Endometrial microvascular endothelial cells (primary cell): ENCODE results near the gene RAD51D. TPM values are rescaled to one million over a fixed set of nuclear protein-coding genes. Genes with fewer than 3 reads are reported as not detected.

Source experiments
- in situ Hi-C: cut with HindIII; loops from 2 replicates; pipeline ENCODE4 v1.10.0; 2017; ENCODE audit warnings: low sequenced_read_pairs, low pct_unique_long_range_greater_than_20kb; ENCODE audit errors: inconsistent ontology term
- total RNA-seq: library from RNA; depleted of rRNA; stranded (reverse); fragments of >200 nt; gene quantifications from one replicate; pipeline ENCODE4 v1.2.3, GENCODE V29; 2015; ENCODE audit errors: inconsistent ontology term

RAD51D gene
- total RNA-seq, 1 donor from 2014 or later, result 13.0 TPM

DNA sequence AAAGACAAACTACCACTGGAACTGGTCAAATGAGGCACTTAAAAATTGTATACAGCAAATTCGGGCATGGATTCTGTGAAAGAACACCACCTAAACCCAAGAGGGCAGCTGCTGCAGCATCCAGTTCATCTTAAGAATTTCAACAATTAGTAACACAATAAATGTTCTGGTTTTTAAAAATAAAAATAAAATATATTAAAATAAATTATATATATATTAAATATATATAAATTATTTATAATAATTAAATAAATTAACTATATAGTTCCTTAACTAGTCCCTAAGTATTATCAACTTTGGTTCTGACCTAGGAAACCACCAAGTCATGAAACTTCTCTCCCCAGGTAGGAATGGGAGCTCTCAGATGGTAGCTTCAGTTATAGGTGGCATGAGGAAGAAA is 42.8 kb downstream of the RAD51D start:
- in situ Hi-C loops, result no loop called here

DNA sequence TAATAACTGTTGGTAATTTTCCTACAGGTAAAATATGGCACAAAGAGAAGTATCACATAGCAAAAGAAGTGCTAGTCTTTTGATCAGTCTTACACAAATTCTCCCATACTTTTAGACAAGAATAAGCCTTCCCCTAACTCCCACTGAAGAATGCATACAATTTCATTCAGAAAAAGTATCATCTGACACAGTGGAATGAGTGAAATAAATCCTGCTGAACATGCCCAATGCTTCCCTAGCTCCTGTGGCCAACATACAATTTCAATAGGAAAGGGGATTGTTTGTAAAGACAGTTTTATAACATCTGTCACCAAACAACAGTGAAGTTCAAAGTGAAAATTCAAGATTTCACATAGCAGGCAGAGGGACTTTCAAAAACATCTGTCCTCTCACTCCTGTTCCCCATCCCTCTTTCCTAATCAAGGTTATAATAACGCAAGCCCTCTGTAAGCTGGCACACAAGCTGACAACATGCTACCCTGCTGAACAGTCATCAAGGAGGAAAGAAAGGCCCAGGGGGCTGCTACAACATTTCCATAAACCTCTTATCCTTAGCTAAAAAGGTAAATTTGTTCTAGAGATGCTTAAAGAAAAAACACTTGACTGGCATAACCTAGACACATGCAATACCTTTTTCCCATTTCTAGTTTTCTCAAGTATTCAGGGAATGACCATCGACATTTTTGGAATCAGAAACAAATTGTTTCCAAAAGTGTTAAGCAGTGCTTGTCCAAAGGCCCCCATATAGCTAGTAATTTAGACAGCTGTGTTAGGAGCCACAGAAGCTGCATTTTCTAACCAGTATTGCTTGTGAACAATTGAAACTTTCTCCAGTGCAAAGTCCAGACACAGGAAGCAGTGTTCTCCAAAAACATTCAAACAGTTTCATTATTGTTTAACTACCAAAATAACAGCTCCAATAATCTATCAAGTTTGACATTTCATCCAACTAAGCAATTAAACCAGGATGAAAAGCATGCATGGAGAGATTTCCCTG is 44.7 kb downstream of the RAD51D start:
- in situ Hi-C loops, result no loop called here

- in situ Hi-C loops, result no loop called here
Observed at GRCh38 chr17:35073991-35074627, 45.6 kb downstream of the RAD51D start.

DNA sequence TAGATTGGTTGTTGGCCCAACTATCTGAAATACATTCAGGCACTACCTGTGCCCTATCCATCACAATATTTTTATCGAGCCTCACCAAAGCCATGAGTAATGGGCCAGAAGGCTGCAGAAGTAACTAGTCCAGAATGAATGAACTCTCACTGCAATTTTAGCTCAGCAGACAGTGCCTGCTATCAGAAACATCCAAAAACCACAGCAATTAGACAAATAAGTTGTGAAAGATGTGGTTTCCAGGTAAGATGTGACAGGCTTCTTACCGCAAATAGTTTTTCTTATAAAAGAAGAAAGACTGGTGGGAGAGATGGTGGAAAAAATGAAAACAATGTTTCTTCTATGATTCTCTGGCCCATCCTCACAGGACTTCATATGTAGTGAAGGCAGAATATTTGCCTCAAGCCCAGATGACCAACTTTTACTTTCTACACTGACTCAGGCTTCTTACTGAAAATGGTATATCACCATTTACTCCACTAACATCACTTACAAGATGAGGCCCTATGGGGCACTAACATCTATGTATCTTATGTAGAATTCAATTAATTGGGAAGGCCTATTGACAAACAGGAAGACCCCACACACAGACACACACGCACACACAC is 46.4 kb downstream of the RAD51D start:
- in situ Hi-C loops, result no loop called here

- in situ Hi-C loops, result no loop called here
Observed at GRCh38 chr17:35069311-35069710, 50.3 kb downstream of the RAD51D start.

DNA sequence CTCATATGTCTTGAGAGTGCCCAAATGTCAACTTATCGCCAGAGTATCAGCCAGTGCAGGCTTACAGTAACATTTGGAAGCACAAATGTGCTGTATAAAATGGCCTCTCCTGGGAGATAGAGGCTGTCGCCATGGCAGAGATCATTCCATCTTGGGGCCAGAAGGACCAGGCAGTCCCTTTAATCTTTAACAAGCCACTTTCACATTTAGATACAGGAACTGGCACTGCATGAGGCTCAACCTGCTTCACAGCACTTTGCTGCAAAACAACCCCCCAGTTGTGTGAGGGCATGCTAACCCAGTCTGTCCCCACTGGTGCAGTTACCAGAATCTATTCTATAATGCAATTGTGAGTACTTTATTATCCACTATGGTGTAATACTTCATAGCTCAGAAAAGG is 51.4 kb downstream of the RAD51D start:
- in situ Hi-C loops, result no loop called here

DNA sequence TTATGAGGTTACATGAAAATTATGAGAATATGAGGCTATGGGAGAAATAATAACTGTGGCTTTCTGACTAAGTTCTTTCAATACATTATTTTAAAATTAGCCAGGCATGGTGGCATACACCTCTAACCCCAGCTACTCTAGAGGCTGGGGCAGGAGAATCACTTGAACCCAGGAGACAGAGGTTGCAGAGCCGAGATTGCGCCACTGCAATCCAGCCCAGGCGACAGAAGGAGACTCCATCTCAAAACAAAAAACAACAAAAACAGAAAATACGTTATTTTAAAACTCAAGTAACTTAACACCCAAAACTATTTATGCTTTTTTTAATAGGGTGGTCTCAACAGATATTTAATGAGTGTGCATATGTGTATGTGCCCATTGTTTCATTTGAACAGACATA is 53.8 kb downstream of the RAD51D start:
- in situ Hi-C loops, result no loop called here

GRCh38 chr17:35064516-35065215 is 55.0 kb downstream of the RAD51D start:
- in situ Hi-C loops, result no loop called here

DNA sequence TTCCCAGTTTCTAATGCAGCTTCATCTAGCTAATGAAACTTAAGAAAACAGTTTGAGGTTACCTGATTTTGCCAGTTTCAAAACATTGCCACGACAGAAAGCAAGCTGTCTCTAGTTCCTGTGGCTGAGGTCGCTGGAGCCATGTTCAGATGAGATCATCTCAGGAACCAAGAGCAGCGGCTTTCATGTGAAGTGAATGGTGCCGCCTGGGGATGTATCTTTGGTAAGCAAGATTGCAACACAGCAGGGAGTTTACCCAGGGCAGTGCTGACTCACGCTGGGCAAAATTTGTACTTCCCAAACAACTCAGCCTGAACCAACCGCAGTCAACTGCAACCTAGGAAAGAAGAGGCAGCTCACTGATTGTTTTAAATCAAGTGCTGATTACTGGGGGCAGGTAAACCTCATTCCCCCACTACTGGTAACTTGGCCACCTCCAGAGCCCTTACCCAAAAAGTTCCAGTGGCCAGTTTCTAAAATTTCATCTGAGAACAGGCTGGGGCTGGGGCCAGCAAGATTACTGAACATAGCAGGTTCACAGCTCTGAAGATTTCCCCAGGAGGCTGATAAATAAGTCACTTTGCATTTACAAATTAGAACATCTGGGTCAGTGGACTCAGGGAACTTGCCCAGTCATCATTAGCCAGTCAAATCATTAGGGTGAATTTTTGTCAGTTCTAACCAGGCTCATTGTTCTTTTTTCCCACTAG is 56.0 kb downstream of the RAD51D start, which contains the start of gene RFFL:
Gene RFFL, minus strand, starts transcription at position 194 of the 710 bp plus-strand sequence. CDS start 37,154 bp downstream, outside the sequence.
- in situ Hi-C loops, result no loop called here

GRCh38 chr17:35062308-35062707 is 57.4 kb downstream of the RAD51D start:
- in situ Hi-C loops, result no loop called here

- in situ Hi-C loops, result no loop called here
Observed at GRCh38 chr17:35057332-35057915, 62.2 kb downstream of the RAD51D start.

- in situ Hi-C loops, result no loop called here
Observed at GRCh38 chr17:35056013-35056412, 63.6 kb downstream of the RAD51D start.

DNA sequence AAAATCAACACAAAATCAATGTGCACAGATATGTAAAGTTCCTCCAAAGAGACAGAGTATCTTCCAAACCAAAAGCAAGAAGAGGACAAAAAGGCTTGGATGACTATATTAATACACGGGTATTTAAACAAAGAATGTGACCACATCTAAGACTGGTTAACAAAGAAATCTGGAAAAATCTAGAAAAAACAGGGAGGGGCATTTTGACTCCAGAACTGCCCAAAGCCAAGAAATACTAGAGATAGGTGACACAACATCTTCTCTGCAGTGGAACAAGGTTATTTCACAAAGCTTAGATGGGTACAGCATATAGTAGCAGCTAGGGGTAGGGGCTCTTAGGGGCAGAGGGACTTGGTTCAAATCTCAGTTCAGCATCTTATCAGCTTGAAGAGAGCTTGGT is 66.5 kb downstream of the RAD51D start:
- in situ Hi-C loops, result no loop called here

- in situ Hi-C loops, result no loop called here
Observed at GRCh38 chr17:35052780-35053179, 66.9 kb downstream of the RAD51D start.

GRCh38 chr17:35052241-35052610 is 67.4 kb downstream of the RAD51D start:
- in situ Hi-C loops, result no loop called here

DNA sequence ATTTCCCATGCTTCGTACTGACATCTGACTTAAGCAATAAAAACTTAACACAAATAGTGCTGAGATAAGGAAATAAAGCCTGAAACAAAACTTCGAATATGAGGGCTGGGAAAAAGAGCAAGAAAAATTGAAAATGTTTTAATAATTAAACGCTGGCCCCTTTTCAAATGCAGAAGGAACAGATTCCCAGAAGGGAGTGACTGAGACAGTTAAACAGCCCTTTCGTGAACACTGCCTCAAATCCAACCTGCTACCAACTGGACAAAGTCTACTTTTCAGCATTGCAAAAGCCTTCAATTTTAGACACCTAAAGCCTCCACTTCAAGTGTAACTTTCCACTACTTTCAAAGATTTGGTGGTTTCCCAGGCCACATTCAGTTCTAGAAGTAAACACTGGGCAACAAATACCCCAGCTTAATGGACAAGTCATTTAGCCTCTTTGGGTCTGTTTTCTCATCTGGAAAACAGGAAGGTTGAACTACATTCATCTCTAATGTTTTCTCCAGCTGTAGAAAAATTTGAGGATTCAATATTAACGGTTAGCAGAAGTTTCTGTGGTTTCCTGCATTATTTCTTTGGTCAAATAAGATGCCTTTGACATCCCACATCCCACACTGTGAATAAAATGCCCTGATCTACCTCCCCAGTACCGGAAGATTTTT is 68.0 kb downstream of the RAD51D start:
- in situ Hi-C loops, result no loop called here

GRCh38 chr17:35051183-35051578 is 68.5 kb downstream of the RAD51D start:
- in situ Hi-C loops, result no loop called here

- in situ Hi-C loops, result no loop called here
Observed at GRCh38 chr17:35050170-35050569, 69.5 kb downstream of the RAD51D start.
